ENCODE data around the gene ZNF573. TPM values are rescaled to one million over a fixed set of nuclear protein-coding genes. Genes with fewer than 3 reads are reported as not detected.
"Not testable (repeated sequence)": the region's sequence is repeated elsewhere in the genome, so short reads cannot be mapped to it uniquely, and the experiment has no call there.

ZNF573 gene
- 0.92 and 2.4 TPM in 2 replicates for total RNA-seq (2014; rRNA removed; shearing (Covaris generic))
- polyA plus RNA-seq (2015; cell fraction: cytosol; rRNA removed): 0.56 and 2.2 TPM in 2 replicates
- polyA plus RNA-seq (2015; cell fraction: nucleus; rRNA removed): 1.1 and 3.7 TPM in 2 replicates

- DNase-seq (ENCODE audit: low read depth, low spot score): peak; percentile 84
- in situ Hi-C loops (cut with HindIII; ENCODE audit: low pct_unique_long_range_greater_than_20kb, low sequenced_read_pairs): no loop called here
These were observed at the start of gene ZNF573 for GRCh38 chr19:37779127-37780005. Gene ZNF573, minus strand, starts transcription at chr19:37779586. Its CDS starts 5,857 bp downstream, at chr19:37773729.

GRCh38 chr19:37817180-37817981, 38.0 kb upstream of the ZNF573 start:
- in situ Hi-C loops (cut with HindIII; ENCODE audit: low pct_unique_long_range_greater_than_20kb, low sequenced_read_pairs): no loop called here
- no peak for DNase-seq (ENCODE audit: low read depth, low spot score)

GRCh38 chr19:37815611-37816010, 36.2 kb upstream of the ZNF573 start:
- DNase-seq (ENCODE audit: low read depth, low spot score); in situ Hi-C loops (cut with HindIII; ENCODE audit: low pct_unique_long_range_greater_than_20kb, low sequenced_read_pairs): not testable (repeated sequence)

- in situ Hi-C loops (cut with HindIII; ENCODE audit: low pct_unique_long_range_greater_than_20kb, low sequenced_read_pairs): no loop called here
- no peak for DNase-seq (ENCODE audit: low read depth, low spot score)
These were observed 34.0 kb upstream of the ZNF573 start for GRCh38 chr19:37813340-37813739.

DNA sequence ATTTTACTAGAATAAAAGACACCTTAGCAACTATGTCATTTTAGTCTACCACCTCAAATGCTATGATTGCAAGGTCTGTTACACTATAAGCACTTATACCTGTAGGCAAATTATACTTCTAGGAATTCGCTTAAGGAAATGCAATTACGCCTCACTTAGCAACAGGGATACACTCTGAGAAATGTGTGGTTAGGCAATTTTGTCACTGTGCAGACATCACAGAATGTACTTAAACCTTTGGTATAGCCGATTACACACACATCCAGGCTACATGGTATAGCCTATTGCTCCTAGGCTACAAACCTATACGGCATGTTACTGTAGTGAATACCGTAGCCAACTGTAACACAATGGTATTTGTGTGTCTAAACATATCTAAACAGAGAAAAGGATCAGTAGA, 30.0 kb upstream of the ZNF573 start:
- in situ Hi-C loops (cut with HindIII; ENCODE audit: low pct_unique_long_range_greater_than_20kb, low sequenced_read_pairs): no loop called here
- DNase-seq (ENCODE audit: low read depth, low spot score): no peak

DNA sequence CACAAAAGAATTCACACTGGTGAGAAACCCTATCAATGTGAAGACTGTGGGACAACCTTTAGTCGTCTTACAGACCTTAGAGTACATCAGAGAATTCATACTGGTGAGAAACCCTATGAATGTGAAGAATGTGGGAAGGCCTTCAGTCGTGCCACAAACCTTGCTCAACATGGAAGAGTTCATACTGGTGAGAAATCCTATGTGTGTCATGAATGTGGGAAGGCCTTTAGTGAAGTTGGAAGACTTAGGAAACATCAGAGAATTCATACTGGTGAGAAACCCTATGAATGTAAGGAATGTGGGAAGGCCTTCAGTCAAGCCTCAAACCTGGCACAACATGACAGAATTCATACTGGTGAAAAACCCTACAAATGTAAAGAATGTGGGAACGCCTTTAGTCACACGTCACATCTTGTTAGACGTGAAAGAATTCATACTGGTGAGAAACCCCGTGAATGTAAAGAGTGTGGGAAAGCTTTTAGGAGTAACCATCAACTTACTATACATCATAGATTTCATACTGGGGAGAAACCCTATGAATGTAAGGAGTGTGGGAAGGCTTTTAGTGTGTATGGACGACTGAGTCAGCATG, 24.0 kb upstream of the ZNF573 start:
- DNase-seq (ENCODE audit: low read depth, low spot score): no peak
- in situ Hi-C loops (cut with HindIII; ENCODE audit: low pct_unique_long_range_greater_than_20kb, low sequenced_read_pairs): no loop called here

- in situ Hi-C loops (cut with HindIII; ENCODE audit: low pct_unique_long_range_greater_than_20kb, low sequenced_read_pairs): no loop called here
These were observed 11.0 kb upstream of the ZNF573 start for GRCh38 chr19:37790244-37790925.

DNA sequence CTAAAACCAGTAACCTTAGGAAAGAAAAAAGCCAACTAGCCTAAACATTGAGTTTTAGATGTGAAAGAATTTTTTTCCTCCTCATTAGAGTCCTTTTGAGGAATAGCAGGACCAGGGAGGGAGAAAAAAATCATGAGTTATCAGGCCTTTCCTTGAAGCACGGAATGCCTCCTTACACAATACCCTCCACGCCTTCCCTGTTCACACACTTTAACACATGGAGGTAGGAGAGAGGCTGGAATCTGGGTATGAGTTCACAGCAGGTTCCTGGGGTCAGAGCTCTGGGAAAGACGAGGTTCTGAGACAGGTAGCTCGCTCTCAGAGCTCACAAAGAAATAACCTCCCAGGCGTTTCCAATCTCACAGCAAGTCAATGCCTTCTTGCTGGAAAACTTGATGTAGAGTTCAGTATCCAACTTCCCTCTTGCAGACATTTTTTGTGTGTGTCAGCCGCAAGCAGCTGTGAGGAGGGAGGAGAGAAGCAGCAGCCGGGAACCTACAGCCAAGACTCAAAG, 716 bp downstream of the ZNF573 start:
- no peak for DNase-seq (ENCODE audit: low read depth, low spot score)
- in situ Hi-C loops (cut with HindIII; ENCODE audit: low pct_unique_long_range_greater_than_20kb, low sequenced_read_pairs): no loop called here

More at GRCh38 chr19:37790244-37790925, 11.0 kb upstream of the ZNF573 start:
- no peak for DNase-seq (ENCODE audit: low read depth, low spot score)

DNA sequence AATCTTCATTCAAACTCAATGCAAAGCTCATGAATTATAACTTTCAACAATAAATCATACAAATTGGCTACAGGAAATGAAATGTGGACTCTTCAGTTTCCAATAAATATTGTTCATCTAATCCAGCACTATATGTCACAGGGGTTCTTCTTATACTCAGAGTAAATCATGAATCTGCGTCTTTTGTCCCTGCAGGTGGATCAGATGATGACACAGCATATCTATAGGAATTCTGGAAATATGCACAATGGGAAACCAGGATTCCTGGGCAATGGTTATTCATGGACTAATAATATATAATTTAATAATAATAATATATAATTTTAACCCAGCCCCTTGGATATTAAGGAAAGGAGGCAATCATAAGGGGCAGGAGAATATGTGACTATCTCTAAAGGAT, 8.4 kb downstream of the ZNF573 start:
- in situ Hi-C loops (cut with HindIII; ENCODE audit: low pct_unique_long_range_greater_than_20kb, low sequenced_read_pairs): no loop called here
- no peak for DNase-seq (ENCODE audit: low read depth, low spot score)

DNA sequence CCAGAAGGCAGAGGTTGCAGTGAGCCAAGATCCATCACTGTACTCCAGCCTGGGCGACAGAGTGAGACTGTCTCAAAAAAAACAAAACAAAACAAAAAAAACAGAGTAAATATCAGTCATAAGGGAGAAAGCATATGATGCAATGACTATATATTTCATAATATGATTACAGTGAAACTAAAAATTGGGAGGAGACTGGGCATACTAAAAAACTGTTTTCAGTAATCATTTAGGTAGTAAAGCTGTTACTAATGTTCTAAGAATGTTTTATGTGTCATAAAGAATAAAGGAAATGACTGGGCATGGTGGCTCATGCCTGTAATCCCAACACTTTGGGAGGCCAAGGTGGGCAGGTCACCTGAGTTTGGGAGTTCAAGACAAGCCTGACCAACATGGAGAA, 15.9 kb downstream of the ZNF573 start:
- in situ Hi-C loops (cut with HindIII; ENCODE audit: low pct_unique_long_range_greater_than_20kb, low sequenced_read_pairs): no loop called here
- DNase-seq (ENCODE audit: low read depth, low spot score): no peak

DNA sequence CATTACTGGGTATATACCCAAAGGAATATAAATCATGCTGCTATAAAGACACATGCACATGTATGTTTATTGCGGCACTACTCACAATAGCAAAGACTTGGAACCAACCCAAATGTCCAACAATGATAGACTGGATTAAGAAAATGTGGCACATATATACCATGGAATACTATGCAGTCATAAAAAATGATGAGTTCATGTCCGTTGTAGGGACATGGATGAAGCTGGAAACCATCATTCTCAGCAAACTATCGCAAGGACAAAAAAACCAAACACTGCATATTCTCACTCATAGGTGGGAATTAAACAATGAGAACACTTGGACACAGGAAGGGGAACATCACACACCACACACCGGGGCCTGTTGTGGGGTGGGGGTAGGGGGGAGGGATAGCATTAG, 21.7 kb downstream of the ZNF573 start:
- in situ Hi-C loops (cut with HindIII; ENCODE audit: low pct_unique_long_range_greater_than_20kb, low sequenced_read_pairs); DNase-seq (ENCODE audit: low read depth, low spot score): not testable (repeated sequence)

DNA sequence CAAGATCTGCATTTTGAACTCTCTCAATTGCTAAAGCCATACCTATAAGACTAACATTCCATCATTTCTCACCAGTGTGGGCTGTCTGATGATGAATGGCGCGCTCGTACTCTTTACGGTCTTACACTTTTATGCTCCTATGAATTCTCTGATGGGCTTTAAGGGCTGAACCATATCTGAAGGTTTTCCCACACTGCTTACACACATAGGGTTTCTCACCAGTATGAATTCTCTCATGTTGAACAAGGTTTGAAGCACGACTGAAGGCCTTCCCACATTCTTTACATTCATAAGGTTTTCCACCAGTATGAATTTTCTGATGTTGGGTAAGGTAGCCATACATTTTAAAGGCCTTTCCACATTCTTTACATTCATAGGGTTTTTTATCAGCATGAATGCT, 41.0 kb downstream of the ZNF573 start:
- DNase-seq (ENCODE audit: low read depth, low spot score): no peak
- in situ Hi-C loops (cut with HindIII; ENCODE audit: low pct_unique_long_range_greater_than_20kb, low sequenced_read_pairs): no loop called here

DNA sequence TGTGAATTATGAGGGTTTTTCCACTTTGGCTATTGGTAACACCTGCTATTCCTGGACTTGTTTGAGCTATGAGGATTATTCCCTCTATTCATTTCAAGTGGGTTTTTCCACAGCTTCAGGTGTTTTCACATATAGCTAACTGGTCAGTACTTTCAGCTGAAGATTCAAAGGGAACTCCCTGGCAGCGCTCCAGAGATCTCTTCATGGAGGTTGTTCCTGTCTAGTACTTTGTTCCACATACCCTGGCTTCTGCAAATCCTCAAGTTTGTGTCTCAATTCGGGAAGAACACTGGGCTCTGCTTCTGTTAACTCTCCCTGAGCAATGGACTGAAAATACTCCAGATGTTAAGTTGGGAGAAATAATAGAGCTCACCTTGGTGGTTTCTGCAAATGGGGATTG, 54.2 kb downstream of the ZNF573 start:
- in situ Hi-C loops (cut with HindIII; ENCODE audit: low pct_unique_long_range_greater_than_20kb, low sequenced_read_pairs): no loop called here
- no peak for DNase-seq (ENCODE audit: low read depth, low spot score)

- no peak for DNase-seq (ENCODE audit: low read depth, low spot score)
- in situ Hi-C loops (cut with HindIII; ENCODE audit: low pct_unique_long_range_greater_than_20kb, low sequenced_read_pairs): no loop called here
These were observed 59.5 kb downstream of the ZNF573 start for GRCh38 chr19:37719927-37720265.

GRCh38 chr19:37719111-37719926, 60.1 kb downstream of the ZNF573 start, which contains the start of gene ZNF607:
Gene ZNF607, minus strand, starts transcription at chr19:37719761. Its CDS starts 8,143 bp downstream, at chr19:37711618.
- peak; percentile 87 for DNase-seq (ENCODE audit: low read depth, low spot score)
- in situ Hi-C loops (cut with HindIII; ENCODE audit: low pct_unique_long_range_greater_than_20kb, low sequenced_read_pairs): no loop called here

GRCh38 chr19:37718304-37718703, 61.1 kb downstream of the ZNF573 start:
- no peak for DNase-seq (ENCODE audit: low read depth, low spot score)
- in situ Hi-C loops (cut with HindIII; ENCODE audit: low pct_unique_long_range_greater_than_20kb, low sequenced_read_pairs): no loop called here

GRCh38 chr19:37716140-37716539, 63.2 kb downstream of the ZNF573 start:
- in situ Hi-C loops (cut with HindIII; ENCODE audit: low pct_unique_long_range_greater_than_20kb, low sequenced_read_pairs): no loop called here
- DNase-seq (ENCODE audit: low read depth, low spot score): no peak
